Measurements from ENCODE around the gene SYNE1. TPM values are rescaled to one million over a fixed set of nuclear protein-coding genes. Genes with fewer than 3 reads are reported as not detected.

SYNE1 gene
- total RNA-seq, 1 experiment from 2014 or later = 23.0 TPM

- Mint-ChIP-seq H3K27ac (ENCODE audit: unreplicated experiment) (no peak overlapping the region), H3K9me3 (ENCODE audit: unreplicated experiment) (no peaks in the 10 kb centered on the region), H3K4me3 (ENCODE audit: unreplicated experiment) (no peak overlapping the region), H3K27me3 (ENCODE audit: insufficient read depth, unreplicated experiment) (no peaks in the 10 kb centered on the region), H3K4me1 (ENCODE audit: low read depth, unreplicated experiment) (peaks cover 13% of the 10 kb centered on the region), H3K36me3 (ENCODE audit: insufficient read depth, unreplicated experiment) (no peaks in the 10 kb centered on the region)
- Histone ChIP-seq H3K36me3 (ENCODE audit: control insufficient read depth, insufficient read depth, low read length) (no peaks in the 10 kb centered on the region), H3K9me3 (no peaks in the 10 kb centered on the region), H3K4me3 (ENCODE audit: low read depth, low read length) (no peak overlapping the region), H3K27me3 (replicated peaks; ENCODE audit: control insufficient read depth, insufficient read depth, low read length) (no peaks in the 10 kb centered on the region), H3K4me1 (peaks cover 19% of the 10 kb centered on the region)
- DNase-seq = no peak
- CTCF ChIA-PET = interaction anchor here (1.6 kb wide), 1 partner anchor 20 kb away, joined by 5 read pairs; no protein-coding TSS in a partner anchor
- no TSS peak for BruUV-seq (replicated peaks)
- POLR2A ChIA-PET = no interaction called here
- no peak for TF ChIP-seq CTCF (IDR thresholded peaks at IDR 0.05; ENCODE audit: insufficient read depth in 1 of 2, low read depth in 1 of 2, low read length in 1 of 2, severe bottlenecking in 1 of 2, unreplicated experiment in 1 of 2)
- intact Hi-C loops (cut with micrococcal nuclease; ENCODE audit: unreplicated experiment) = no loop called here
Observed at GRCh38 chr6:152575161-152575560, 62.0 kb downstream of the SYNE1 start.

- no peak overlapping the region for H3K4me3 ChIP-seq (ENCODE audit: low read depth, low read length)
- intact Hi-C loops (cut with micrococcal nuclease; ENCODE audit: unreplicated experiment) = loop anchor here (2.0 kb wide), 1 partner anchor 61 kb away; no protein-coding TSS in a partner anchor
- no peak for TF ChIP-seq CTCF (IDR thresholded peaks at IDR 0.05; ENCODE audit: insufficient read depth in 1 of 2, low read depth in 1 of 2, low read length in 1 of 2, severe bottlenecking in 1 of 2, unreplicated experiment in 1 of 2)
- no peak for DNase-seq
- Mint-ChIP-seq H3K9me3 (ENCODE audit: unreplicated experiment) (no peaks in the 10 kb centered on the region), H3K27me3 (ENCODE audit: insufficient read depth, unreplicated experiment) (no peaks in the 10 kb centered on the region), H3K4me3 (ENCODE audit: unreplicated experiment) (no peak overlapping the region), H3K4me1 (ENCODE audit: low read depth, unreplicated experiment) (peaks cover 13% of the 10 kb centered on the region), H3K27ac (ENCODE audit: unreplicated experiment) (no peak overlapping the region), H3K36me3 (ENCODE audit: insufficient read depth, unreplicated experiment) (no peaks in the 10 kb centered on the region)
- ChIA-PET CTCF (no interaction called here), POLR2A (no interaction called here)
- H3K4me1 ChIP-seq = peaks cover 19% of the 10 kb centered on the region
- no peaks in the 10 kb centered on the region for H3K36me3 ChIP-seq (ENCODE audit: control insufficient read depth, insufficient read depth, low read length)
- no peaks in the 10 kb centered on the region for H3K27me3 ChIP-seq (replicated peaks; ENCODE audit: control insufficient read depth, insufficient read depth, low read length)
- no TSS peak for BruUV-seq (replicated peaks)
- no peaks in the 10 kb centered on the region for H3K9me3 ChIP-seq
Observed at GRCh38 chr6:152573762-152574161, 63.4 kb downstream of the SYNE1 start.

- Mint-ChIP-seq H3K4me1 (ENCODE audit: low read depth, unreplicated experiment) (peaks cover 13% of the 10 kb centered on the region), H3K4me3 (ENCODE audit: unreplicated experiment) (peak overlapping the region; percentile 9), H3K36me3 (ENCODE audit: insufficient read depth, unreplicated experiment) (no peaks in the 10 kb centered on the region), H3K27me3 (ENCODE audit: insufficient read depth, unreplicated experiment) (no peaks in the 10 kb centered on the region), H3K27ac (ENCODE audit: unreplicated experiment) (no peak overlapping the region), H3K9me3 (ENCODE audit: unreplicated experiment) (no peaks in the 10 kb centered on the region)
- no peaks in the 10 kb centered on the region for H3K27me3 ChIP-seq (replicated peaks; ENCODE audit: control insufficient read depth, insufficient read depth, low read length)
- ChIA-PET CTCF (interaction anchor here (0.7 kb wide), 1 partner anchor 23 kb away, joined by 3 read pairs; no protein-coding TSS in a partner anchor), POLR2A (no interaction called here)
- no peak for DNase-seq
- no peaks in the 10 kb centered on the region for H3K36me3 ChIP-seq (ENCODE audit: control insufficient read depth, insufficient read depth, low read length)
- BruUV-seq (replicated peaks) = no TSS peak
- H3K4me3 ChIP-seq (ENCODE audit: low read depth, low read length) = no peak overlapping the region
- H3K4me1 ChIP-seq = peaks cover 19% of the 10 kb centered on the region
- TF ChIP-seq CTCF (IDR thresholded peaks at IDR 0.05; ENCODE audit: insufficient read depth in 1 of 2, low read depth in 1 of 2, low read length in 1 of 2, severe bottlenecking in 1 of 2, unreplicated experiment in 1 of 2) = no peak
- intact Hi-C loops (cut with micrococcal nuclease; ENCODE audit: unreplicated experiment) = loop anchor here (2.0 kb wide), 1 partner anchor 62 kb away; no protein-coding TSS in a partner anchor
- no peaks in the 10 kb centered on the region for H3K9me3 ChIP-seq
Observed at GRCh38 chr6:152572338-152573088, 64.6 kb downstream of the SYNE1 start.

All from Caco-2 (cell line).